ENCODE measurements around the gene NEDD4L.

The NEDD4L gene

DNA sequence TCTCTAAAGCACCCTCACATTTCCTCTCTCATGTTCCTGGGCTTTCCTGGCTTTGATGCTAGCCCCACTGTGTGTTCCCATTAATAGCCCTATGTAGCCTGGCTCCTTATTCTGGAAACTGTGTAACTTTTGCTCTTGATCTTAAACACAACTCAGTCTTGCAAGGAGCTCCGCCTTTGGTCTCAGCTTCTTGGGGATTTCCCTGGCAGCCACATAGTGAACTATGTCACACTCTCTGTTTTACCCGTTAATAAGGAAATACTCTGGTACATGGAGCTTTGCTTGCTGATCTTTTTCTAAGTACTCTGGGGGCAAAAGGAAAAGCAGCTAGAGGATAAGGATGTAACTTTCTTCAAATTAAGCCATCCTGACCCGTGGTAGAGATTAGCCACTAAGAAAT lies 259.3 kb downstream of the NEDD4L start:
- in situ Hi-C loops (cut with MboI; ENCODE audit: low pct_unique_long_range_greater_than_20kb, low sequenced_read_pairs, unreplicated experiment), result no loop called here
- TF ChIP-seq CTCF (IDR thresholded peaks at IDR 0.05; ENCODE audit: extremely low read depth, insufficient read depth, missing control alignments), result no peak
- DNase-seq (ENCODE audit: low spot score), result peak; percentile 55

DNA sequence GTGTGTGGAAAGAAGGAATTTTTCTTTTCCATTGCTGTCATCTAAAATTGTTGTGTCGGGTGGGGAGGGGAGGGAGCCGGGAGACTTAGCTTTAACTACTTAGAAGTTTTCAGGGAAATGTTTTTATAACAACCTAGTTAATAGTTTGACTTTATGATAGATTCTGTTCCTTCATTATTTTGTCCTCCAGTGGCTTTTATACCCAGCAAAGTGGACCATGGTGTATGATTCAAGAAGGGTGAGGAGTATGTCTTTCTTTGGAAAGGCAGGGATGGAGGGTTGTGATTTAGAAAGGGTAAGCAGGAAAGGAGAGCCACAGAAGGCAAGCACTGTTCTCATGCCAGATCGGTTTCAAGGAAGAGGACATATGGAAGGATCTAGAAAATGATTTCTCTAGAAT lies 261.8 kb downstream of the NEDD4L start:
- TF ChIP-seq CTCF (IDR thresholded peaks at IDR 0.05; ENCODE audit: extremely low read depth, insufficient read depth, missing control alignments), result no peak
- DNase-seq (ENCODE audit: low spot score), result no peak
- in situ Hi-C loops (cut with MboI; ENCODE audit: low pct_unique_long_range_greater_than_20kb, low sequenced_read_pairs, unreplicated experiment), result no loop called here

DNA sequence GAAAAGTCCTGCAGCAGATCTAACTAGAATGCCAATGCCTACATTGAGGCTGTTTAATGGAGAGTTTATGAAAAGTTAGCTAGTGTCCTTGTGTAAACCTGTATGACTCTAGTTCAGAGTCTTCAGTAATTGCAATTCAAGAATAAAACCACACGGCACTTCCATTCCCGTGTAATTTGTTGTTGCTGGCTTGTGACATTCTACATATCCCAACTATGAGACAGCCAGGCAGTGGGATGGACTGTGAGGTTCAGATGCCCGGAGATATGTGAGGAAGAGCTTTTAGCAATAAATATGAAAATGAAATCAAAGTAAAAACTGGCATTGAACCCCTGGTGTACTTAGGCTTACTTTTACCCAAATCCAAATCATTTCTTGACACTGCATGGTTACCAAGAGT lies 263.4 kb downstream of the NEDD4L start:
- in situ Hi-C loops (cut with MboI; ENCODE audit: low pct_unique_long_range_greater_than_20kb, low sequenced_read_pairs, unreplicated experiment), result no loop called here
- no peak for DNase-seq (ENCODE audit: low spot score)
- TF ChIP-seq CTCF (IDR thresholded peaks at IDR 0.05; ENCODE audit: extremely low read depth, insufficient read depth, missing control alignments), result no peak

- TF ChIP-seq CTCF (IDR thresholded peaks at IDR 0.05; ENCODE audit: extremely low read depth, insufficient read depth, missing control alignments), result no peak
- in situ Hi-C loops (cut with MboI; ENCODE audit: low pct_unique_long_range_greater_than_20kb, low sequenced_read_pairs, unreplicated experiment), result no loop called here
- no peak for DNase-seq (ENCODE audit: low spot score)
These were observed 264.4 kb downstream of the NEDD4L start for GRCh38 chr18:58308463-58308862.

DNA sequence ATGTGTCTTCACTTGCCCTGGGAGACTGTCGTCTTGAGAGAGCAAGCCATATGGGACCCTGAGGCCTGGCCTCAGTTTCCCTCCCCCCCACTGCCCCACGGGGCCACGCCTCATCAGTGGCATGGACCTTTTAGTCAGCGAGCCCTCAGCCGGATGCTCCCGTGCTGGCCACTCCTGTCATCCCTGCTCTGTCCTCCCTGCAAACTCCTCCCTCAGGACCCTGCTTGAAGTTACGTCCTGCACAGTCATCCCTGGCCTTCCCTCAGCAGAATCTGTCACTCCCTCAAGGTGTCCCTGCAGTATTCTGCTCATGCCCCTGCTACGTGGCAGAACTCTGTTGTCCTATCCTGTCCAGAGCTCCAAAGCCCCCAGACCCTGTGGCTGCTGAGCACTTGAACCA lies 265.1 kb downstream of the NEDD4L start:
- no peak for DNase-seq (ENCODE audit: low spot score)
- in situ Hi-C loops (cut with MboI; ENCODE audit: low pct_unique_long_range_greater_than_20kb, low sequenced_read_pairs, unreplicated experiment), result no loop called here
- no peak for TF ChIP-seq CTCF (IDR thresholded peaks at IDR 0.05; ENCODE audit: extremely low read depth, insufficient read depth, missing control alignments)

DNA sequence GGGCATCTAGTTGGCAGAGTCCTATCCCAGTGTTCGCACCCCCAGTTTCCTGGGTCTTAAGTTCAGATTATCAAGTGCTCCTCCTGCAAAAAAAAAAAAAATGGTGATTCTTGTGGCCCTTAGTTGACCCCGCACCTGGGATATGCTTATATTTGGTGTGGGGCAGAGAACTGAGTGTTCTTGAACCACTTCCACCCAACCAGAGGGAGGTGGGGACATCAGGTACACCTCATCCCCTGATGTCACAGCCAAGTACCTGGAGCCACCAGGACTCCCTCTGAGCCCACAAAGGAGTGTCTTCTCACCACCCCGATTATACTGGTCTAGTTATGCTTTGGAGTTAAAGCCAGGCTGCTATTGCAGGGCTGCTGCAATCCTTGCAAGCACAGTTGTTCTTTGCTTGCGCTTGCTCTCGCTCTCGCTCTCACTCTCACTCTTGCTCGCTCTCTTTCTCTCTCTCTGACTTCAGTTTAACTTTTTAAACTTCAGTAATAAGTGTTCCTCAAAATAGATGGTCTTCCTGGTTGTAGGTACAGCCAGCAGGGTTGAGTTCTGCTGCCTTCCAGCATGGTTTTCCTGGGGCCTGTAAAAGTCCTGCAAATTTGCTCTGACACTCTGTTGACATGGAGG lies 265.7 kb downstream of the NEDD4L start:
- in situ Hi-C loops (cut with MboI; ENCODE audit: low pct_unique_long_range_greater_than_20kb, low sequenced_read_pairs, unreplicated experiment), result no loop called here
- no peak for DNase-seq (ENCODE audit: low spot score)

More for the DNA sequence above, 265.7 kb downstream of the NEDD4L start:
- TF ChIP-seq CTCF (IDR thresholded peaks at IDR 0.05; ENCODE audit: extremely low read depth, insufficient read depth, missing control alignments), result no peak

Data from GM13977 (cell line).